Lower lobe of right lung (tissue), 2 donors: ENCODE results near the gene COL23A1. TPM values are rescaled to one million over a fixed set of nuclear protein-coding genes. Genes with fewer than 3 reads are reported as not detected.

ENCODE experiments used
- ATAC-seq, 2 donors: fragments of 200-7000 bp; cut with Tn5 transposase; one replicate each; pipeline ENCODE4 v1.9.1; 2020 to 2022; ENCODE audit warnings: mild to moderate bottlenecking in 2 of 2, moderate library complexity in 2 of 2
- DNase-seq: peaks from one replicate; pipeline ENCODE4 v3.0.0-alpha.2; 2020
- H3K27ac ChIP-seq: fragments of 200-600 bp; one replicate; pipeline ENCODE4 v1.8.0; 2022
- H3K27me3 ChIP-seq: fragments of 200-600 bp; one replicate; pipeline ENCODE4 v1.8.0; 2022; ENCODE audit warnings: low read depth
- H3K36me3 ChIP-seq: fragments of 200-600 bp; one replicate; pipeline ENCODE4 v1.8.0; 2022; ENCODE audit warnings: mild to moderate bottlenecking
- H3K4me1 ChIP-seq: fragments of 200-600 bp; one replicate; pipeline ENCODE4 v1.8.0; 2022
- H3K4me3 ChIP-seq: fragments of 200-600 bp; one replicate; pipeline ENCODE4 v1.8.0; 2022; ENCODE audit warnings: mild to moderate bottlenecking
- H3K9me3 ChIP-seq: fragments of 200-600 bp; one replicate; pipeline ENCODE4 v1.8.0; 2022
- intact Hi-C: fragments of 100-400 bp; cut with DNase I; formaldehyde crosslinking; loops from one replicate; pipeline ENCODE4 v1.11.0; 2022
- total RNA-seq: library from RNA; stranded (reverse); fragmentation: NEBNext Ultra II Directional; extraction: Animal tissue kit (Norgen Biotek cat#: 25700); gene quantifications from one replicate; pipeline ENCODE4 v1.2.1, GENCODE V29; 2021
- TF ChIP-seq, protein P1 (sequence below): fragments of 200-600 bp; IDR thresholded peaks from one replicate; pipeline ENCODE4 v1.8.0; 2022; ENCODE audit warnings: antibody characterized with exemption, mild to moderate bottlenecking
- donor health status: DM: no; HTN: yes; CAD: no; lungs with severe emphysema.

Gene COL23A1
- total RNA-seq, 1 donor from 2014 or later = 1.2 TPM

DNA sequence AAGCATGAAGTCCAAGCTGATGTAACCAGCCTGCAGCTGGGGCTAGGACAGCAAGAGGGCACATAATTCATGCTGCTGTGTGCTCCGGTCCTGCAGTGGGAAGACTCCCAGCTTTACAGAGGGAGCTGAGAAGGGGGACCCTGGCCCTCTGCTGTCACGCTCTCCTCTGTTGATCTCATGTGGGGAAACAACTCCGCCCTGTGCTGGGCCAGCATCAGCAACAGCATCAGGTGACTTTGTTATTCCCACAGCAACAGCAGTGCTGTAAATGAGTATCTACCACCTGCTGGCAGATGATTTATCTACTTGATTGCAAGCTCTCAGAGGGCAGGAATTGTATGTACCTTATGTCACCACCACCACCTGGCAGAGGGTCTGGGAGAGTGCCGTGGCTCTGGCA, 176.2 kb downstream of the COL23A1 start:
- Histone ChIP-seq H3K36me3 (no peaks in the 10 kb centered on the region), H3K27me3 (no peaks in the 10 kb centered on the region), H3K4me1 (no peaks in the 10 kb centered on the region), H3K9me3 (no peaks in the 10 kb centered on the region), H3K27ac (no peak overlapping the region), H3K4me3 (no peak overlapping the region)
- no peak for ATAC-seq
- intact Hi-C loops = no loop called here
- no peak for DNase-seq
- TF ChIP-seq, protein P1, sequence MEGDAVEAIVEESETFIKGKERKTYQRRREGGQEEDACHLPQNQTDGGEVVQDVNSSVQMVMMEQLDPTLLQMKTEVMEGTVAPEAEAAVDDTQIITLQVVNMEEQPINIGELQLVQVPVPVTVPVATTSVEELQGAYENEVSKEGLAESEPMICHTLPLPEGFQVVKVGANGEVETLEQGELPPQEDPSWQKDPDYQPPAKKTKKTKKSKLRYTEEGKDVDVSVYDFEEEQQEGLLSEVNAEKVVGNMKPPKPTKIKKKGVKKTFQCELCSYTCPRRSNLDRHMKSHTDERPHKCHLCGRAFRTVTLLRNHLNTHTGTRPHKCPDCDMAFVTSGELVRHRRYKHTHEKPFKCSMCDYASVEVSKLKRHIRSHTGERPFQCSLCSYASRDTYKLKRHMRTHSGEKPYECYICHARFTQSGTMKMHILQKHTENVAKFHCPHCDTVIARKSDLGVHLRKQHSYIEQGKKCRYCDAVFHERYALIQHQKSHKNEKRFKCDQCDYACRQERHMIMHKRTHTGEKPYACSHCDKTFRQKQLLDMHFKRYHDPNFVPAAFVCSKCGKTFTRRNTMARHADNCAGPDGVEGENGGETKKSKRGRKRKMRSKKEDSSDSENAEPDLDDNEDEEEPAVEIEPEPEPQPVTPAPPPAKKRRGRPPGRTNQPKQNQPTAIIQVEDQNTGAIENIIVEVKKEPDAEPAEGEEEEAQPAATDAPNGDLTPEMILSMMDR = no peak

DNA sequence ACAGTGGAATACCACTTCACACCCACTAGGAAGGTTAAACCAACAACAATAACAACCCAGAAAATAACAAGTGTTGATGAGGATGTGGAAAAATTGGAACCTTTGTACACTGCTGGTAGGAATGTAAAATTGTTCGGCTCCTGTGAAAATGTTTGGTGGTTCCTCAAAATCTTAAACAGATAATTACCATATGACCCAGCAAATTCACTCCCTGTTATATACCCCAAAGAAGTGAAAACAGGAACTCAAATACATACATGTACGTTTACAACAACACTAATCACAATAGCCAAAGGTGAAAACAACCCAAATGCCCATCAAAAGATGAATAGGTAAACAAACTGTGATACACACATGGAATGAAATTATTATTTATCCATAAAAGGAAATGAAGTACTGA, 179.1 kb downstream of the COL23A1 start:
- intact Hi-C loops = no loop called here
- DNase-seq = no peak
- no peak for ATAC-seq
- no peaks in the 10 kb centered on the region for H3K36me3 ChIP-seq
- TF ChIP-seq, protein P1 = no peak
- H3K27ac ChIP-seq = no peak overlapping the region
- no peaks in the 10 kb centered on the region for H3K9me3 ChIP-seq
- H3K4me3 ChIP-seq = no peak overlapping the region
- no peaks in the 10 kb centered on the region for H3K27me3 ChIP-seq
- H3K4me1 ChIP-seq = no peaks in the 10 kb centered on the region

DNA sequence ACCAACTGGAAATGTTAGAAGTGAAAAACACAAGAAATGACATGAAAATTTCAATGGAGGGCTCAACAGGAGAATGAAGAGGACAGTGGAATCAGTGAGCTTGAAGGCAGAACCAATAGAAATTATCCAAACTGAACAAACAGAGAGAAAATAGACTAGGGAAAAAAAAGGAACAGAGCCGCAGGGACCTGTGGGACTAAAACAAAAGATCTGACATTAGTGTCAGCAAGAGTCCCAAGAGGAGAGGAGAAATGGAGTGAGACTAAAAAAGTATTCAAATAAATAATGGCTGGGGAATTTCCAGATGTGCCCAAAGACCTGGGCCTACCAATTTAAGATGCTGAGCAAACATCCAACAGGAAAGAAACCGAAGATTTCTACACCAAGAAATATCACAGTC, 182.5 kb downstream of the COL23A1 start:
- DNase-seq (no peak), ATAC-seq (no peak)
- Histone ChIP-seq H3K27me3 (no peaks in the 10 kb centered on the region), H3K9me3 (no peaks in the 10 kb centered on the region), H3K4me1 (no peaks in the 10 kb centered on the region), H3K36me3 (no peaks in the 10 kb centered on the region), H3K4me3 (no peak overlapping the region), H3K27ac (no peak overlapping the region)
- intact Hi-C loops = no loop called here
- TF ChIP-seq, protein P1 = no peak

DNA sequence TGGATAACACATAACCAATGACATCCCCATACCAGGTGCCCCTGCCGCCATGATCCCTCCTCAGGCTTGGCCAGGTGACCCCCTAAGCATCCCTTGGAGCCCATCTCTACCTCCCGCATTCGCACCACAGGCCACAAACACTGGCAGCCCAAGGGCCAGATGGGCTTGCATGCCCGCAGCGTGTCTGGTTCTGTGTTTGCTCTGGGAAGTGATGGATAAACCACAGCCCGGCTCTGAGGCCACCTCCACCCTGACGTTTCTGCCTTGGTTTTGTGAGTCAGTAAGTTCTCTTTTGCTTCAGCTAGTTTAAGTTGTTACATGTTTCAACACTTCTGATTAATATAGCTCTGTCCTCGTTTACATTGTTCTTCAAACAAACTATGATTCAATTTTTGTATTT, 185.2 kb downstream of the COL23A1 start:
- TF ChIP-seq, protein P1 = no peak
- ATAC-seq = no peak
- Histone ChIP-seq H3K27ac (no peak overlapping the region), H3K4me3 (no peak overlapping the region), H3K27me3 (no peaks in the 10 kb centered on the region), H3K9me3 (no peaks in the 10 kb centered on the region), H3K4me1 (no peaks in the 10 kb centered on the region), H3K36me3 (no peaks in the 10 kb centered on the region)
- intact Hi-C loops = no loop called here
- no peak for DNase-seq

DNA sequence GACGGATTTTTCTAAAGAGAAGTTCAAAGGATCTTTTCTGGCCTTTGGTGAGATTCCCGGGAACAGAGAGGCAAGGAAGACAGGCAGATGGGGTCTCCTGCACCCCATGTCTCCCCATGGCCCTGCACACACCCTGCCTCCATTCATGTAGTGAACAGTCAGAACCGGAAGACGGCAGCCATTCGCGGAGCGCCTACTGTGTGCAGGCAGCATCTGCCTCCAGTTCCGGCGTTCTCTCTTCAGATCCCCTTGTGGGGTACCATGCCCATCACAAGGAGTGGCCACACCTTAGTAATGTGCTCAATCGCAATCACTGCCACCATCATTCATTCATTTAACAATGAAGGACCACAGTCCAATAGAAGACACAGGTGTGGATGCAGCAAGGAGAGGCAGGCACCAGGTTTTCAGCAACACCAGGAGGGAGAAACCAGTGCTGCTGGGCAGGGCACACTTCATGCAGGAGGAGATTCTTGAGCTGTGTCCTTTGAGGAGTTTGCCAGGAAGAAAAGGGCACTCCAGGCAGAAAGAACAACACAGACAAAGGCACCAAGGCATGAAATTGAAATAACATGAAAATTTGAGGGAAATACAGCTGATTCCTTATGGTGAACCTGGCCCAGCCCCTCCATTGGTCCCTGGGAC, 186.1 kb downstream of the COL23A1 start:
- no peaks in the 10 kb centered on the region for H3K36me3 ChIP-seq
- ATAC-seq (no peak), DNase-seq (no peak)
- intact Hi-C loops = no loop called here
- H3K4me3 ChIP-seq = no peak overlapping the region
- TF ChIP-seq, protein P1 = no peak
- no peak overlapping the region for H3K27ac ChIP-seq
- H3K4me1 ChIP-seq = no peaks in the 10 kb centered on the region
- H3K9me3 ChIP-seq = no peaks in the 10 kb centered on the region
- H3K27me3 ChIP-seq = no peaks in the 10 kb centered on the region
